ENCODE data around the gene PCDHA6.
"Not testable (repeated sequence)": the region's sequence is repeated elsewhere in the genome, so short reads cannot be mapped to it uniquely, and the experiment has no call there.

The PCDHA6 gene

DNA sequence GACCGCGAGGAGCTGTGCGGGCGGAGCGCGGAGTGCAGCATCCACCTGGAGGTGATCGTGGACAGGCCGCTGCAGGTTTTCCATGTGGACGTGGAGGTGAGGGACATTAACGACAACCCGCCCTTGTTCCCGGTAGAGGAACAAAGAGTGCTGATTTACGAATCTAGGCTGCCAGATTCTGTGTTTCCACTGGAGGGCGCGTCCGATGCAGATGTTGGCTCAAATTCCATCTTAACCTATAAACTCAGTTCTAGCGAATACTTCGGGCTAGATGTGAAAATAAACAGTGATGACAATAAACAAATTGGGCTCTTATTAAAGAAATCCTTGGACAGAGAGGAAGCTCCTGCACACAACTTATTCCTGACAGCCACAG, 590 bp downstream of the PCDHA6 start:
- no peak for DNase-seq (ENCODE audit: low spot score)
- TF ChIP-seq, protein P1, sequence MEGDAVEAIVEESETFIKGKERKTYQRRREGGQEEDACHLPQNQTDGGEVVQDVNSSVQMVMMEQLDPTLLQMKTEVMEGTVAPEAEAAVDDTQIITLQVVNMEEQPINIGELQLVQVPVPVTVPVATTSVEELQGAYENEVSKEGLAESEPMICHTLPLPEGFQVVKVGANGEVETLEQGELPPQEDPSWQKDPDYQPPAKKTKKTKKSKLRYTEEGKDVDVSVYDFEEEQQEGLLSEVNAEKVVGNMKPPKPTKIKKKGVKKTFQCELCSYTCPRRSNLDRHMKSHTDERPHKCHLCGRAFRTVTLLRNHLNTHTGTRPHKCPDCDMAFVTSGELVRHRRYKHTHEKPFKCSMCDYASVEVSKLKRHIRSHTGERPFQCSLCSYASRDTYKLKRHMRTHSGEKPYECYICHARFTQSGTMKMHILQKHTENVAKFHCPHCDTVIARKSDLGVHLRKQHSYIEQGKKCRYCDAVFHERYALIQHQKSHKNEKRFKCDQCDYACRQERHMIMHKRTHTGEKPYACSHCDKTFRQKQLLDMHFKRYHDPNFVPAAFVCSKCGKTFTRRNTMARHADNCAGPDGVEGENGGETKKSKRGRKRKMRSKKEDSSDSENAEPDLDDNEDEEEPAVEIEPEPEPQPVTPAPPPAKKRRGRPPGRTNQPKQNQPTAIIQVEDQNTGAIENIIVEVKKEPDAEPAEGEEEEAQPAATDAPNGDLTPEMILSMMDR (IDR thresholded peaks at IDR 0.05; ENCODE audit: extremely low read depth, insufficient read depth, missing control alignments): no peak
- in situ Hi-C loops (cut with MboI; ENCODE audit: low pct_unique_long_range_greater_than_20kb, low sequenced_read_pairs, unreplicated experiment): no loop called here

DNA sequence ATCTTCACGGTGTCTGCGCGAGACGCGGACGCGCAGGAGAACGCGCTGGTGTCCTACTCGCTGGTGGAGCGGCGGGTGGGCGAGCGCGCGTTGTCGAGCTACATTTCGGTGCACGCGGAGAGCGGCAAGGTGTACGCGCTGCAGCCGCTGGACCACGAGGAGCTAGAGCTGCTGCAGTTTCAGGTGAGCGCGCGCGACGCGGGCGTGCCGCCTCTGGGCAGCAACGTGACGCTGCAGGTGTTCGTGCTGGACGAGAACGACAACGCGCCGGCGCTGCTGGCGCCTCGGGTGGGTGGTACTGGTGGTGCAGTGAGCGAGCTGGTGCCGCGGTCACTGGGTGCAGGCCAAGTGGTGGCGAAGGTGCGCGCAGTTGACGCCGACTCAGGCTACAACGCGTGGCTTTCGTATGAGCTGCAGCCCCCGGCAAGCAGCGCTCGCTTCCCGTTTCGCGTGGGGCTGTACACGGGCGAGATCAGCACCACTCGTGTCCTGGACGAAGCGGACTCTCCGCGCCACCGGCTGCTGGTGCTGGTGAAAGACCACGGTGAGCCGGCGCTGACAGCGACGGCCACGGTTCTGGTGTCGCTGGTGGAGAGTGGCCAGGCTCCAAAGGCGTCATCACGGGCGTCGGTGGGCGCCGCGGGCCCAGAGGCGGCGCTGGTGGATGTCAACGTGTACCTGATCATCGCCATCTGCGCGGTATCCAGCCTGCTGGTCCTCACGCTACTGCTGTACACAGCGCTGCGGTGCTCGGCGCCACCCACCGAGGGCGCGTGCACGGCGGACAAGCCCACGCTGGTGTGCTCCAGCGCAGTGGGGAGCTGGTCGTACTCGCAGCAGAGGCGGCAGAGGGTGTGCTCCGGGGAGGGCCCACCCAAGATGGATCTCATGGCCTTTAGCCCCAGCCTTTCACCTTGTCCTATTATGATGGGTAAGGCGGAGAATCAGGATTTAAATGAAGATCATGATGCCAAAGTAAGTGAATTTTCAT, 2.0 kb downstream of the PCDHA6 start:
- in situ Hi-C loops (cut with MboI; ENCODE audit: low pct_unique_long_range_greater_than_20kb, low sequenced_read_pairs, unreplicated experiment); DNase-seq (ENCODE audit: low spot score): not testable (repeated sequence)

DNA sequence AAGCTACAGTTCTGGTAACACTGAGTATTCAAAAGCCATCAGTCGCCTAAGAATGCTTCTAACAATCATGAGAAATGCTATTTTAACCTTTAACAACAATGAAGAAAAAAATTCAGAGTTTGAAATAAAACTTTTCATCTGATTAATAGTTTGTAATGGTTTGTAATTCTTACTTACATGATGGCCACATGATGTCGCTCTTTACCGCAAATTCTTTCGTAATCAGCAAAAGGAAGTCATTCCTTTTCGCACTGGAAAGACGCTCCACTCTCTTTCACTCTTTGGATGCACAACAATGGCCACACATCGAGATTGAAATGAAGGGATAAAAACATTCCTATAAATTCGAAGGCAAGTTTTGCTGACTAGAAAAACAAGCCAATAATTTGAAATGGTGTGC, 6.2 kb downstream of the PCDHA6 start, which contains the start of gene PCDHA7:
Gene PCDHA7, plus strand, starts transcription at position 277 of the 400 bp plus-strand sequence. Its CDS starts 115 bp downstream, at position 392.
- in situ Hi-C loops (cut with MboI; ENCODE audit: low pct_unique_long_range_greater_than_20kb, low sequenced_read_pairs, unreplicated experiment): no loop called here
- DNase-seq (ENCODE audit: low spot score): no peak
- TF ChIP-seq, protein P1 (IDR thresholded peaks at IDR 0.05; ENCODE audit: extremely low read depth, insufficient read depth, missing control alignments): peak; percentile 16

DNA sequence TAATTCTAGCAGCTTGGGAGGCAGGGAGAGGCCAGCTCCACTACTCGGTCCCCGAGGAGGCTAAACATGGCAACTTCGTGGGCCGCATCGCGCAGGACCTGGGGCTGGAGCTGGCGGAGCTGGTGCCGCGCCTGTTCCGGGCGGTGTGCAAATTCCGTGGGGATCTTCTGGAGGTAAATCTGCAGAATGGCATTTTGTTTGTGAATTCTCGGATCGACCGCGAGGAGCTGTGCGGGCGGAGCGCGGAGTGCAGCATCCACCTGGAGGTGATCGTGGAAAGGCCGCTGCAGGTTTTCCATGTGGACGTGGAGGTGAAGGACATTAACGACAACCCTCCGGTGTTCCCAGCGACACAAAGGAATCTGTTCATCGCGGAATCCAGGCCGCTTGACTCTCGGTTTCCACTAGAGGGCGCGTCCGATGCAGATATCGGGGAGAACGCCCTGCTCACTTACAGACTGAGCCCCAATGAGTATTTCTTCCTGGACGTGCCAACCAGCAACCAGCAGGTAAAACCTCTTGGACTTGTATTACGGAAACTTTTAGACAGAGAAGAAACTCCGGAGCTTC, 6.8 kb downstream of the PCDHA6 start:
- DNase-seq (ENCODE audit: low spot score); in situ Hi-C loops (cut with MboI; ENCODE audit: low pct_unique_long_range_greater_than_20kb, low sequenced_read_pairs, unreplicated experiment): not testable (repeated sequence)

DNA sequence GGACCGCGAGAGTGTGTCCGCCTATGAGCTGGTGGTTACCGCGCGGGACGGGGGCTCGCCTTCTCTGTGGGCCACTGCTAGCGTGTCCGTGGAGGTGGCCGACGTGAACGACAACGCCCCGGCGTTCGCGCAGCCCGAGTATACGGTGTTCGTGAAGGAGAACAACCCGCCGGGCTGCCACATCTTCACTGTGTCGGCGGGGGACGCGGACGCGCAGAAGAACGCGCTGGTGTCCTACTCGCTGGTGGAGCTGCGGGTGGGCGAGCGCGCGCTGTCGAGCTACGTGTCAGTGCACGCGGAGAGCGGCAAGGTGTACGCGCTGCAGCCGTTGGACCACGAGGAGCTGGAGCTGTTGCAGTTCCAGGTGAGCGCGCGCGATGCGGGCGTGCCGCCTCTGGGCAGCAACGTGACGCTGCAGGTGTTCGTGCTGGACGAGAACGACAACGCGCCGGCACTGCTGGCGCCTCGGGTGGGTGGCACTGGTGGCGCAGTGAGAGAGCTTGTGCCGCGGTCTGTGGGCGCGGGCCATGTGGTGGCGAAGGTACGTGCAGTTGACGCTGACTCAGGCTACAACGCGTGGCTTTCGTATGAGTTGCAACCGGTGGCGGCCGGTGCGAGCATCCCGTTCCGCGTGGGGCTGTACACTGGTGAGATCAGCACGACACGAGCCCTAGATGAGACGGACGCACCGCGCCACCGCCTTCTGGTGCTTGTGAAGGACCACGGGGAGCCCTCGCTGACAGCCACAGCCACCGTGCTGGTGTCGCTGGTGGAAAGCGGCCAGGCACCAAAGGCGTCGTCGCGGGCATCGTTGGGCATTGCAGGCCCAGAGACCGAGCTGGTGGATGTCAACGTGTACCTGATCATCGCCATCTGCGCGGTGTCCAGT, 8.1 kb downstream of the PCDHA6 start:
- in situ Hi-C loops (cut with MboI; ENCODE audit: low pct_unique_long_range_greater_than_20kb, low sequenced_read_pairs, unreplicated experiment): no loop called here
- DNase-seq (ENCODE audit: low spot score): no peak

DNA sequence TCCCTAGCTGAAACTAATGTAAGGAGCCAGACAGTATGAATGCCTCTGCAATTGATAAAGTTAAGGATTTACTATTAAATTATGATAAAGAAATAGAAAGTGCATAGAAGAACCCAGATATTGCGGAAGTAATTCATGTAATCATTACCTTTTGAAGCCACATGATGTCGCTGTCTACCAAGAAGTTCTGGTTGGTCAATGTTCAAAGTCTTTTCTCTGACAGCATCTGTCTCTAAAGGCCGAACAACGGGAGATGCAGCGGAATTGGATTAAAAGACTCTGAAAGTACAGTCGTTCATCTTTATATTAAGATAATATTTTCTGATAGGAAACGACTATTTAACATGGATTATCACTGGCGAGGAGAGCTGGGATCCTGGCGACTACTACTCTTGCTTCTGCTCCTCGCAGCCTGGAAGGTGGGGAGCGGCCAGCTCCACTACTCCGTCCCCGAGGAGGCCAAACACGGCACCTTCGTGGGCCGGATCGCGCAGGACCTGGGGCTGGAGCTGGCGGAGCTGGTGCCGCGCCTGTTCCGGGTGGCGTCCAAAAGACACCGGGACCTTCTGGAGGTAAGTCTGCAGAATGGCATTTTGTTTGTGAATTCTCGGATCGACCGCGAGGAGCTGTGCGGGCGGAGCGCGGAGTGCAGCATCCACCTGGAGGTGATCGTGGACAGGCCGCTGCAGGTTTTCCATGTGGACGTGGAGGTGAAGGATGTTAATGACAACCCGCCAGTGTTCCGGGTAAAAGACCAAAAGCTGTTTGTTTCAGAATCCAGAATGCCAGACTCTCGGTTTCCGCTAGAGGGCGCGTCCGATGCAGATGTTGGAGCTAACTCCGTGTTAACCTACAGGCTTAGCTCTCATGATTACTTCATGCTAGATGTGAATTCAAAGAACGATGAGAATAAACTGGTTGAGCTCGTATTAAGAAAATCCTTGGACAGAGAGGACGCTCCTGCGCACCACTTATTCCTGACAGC, 13.5 kb downstream of the PCDHA6 start, which contains the start of gene PCDHA8:
Gene PCDHA8, plus strand, starts transcription at position 210 of the 985 bp plus-strand sequence. Its CDS starts 135 bp downstream, at position 345.
- DNase-seq (ENCODE audit: low spot score): no peak
- TF ChIP-seq, protein P1 (IDR thresholded peaks at IDR 0.05; ENCODE audit: extremely low read depth, insufficient read depth, missing control alignments): peak; percentile 7
- in situ Hi-C loops (cut with MboI; ENCODE audit: low pct_unique_long_range_greater_than_20kb, low sequenced_read_pairs, unreplicated experiment): no loop called here

More for the DNA sequence above, 8.1 kb downstream of the PCDHA6 start:
- TF ChIP-seq, protein P1 (IDR thresholded peaks at IDR 0.05; ENCODE audit: extremely low read depth, insufficient read depth, missing control alignments): no peak
